Measurements from ENCODE around the gene BRIP1. TPM values are rescaled to one million over a fixed set of nuclear protein-coding genes. Genes with fewer than 3 reads are reported as not detected.
"Not testable (repeated sequence)": the region's sequence is repeated elsewhere in the genome, so short reads cannot be mapped to it uniquely, and the experiment has no call there.

BRIP1 gene
- total and polyA plus RNA-seq, 4 donors: 0.13 to 1.4 (median 0.44) TPM

- Histone ChIP-seq H3K9me3 (ENCODE audit: control insufficient read depth, low read length) (no peaks in the 10 kb centered on the region), H3K36me3 (ENCODE audit: control insufficient read depth in 1 of 2, insufficient read depth in 2 of 2, low read length in 1 of 2) (no peaks in the 10 kb centered on the region), H3K4me3 (ENCODE audit: low read length in 2 of 2) (no peak overlapping the region), H3K4me1 (ENCODE audit: control insufficient read depth in 1 of 2, insufficient read depth in 2 of 2, low read length in 2 of 2) (no peaks in the 10 kb centered on the region), H3K27ac (ENCODE audit: low read depth in 1 of 2, low read length in 2 of 2) (no peak overlapping the region), H3K27me3 (ENCODE audit: control insufficient read depth in 1 of 2, insufficient read depth in 2 of 2, low read length in 1 of 2) (no peaks in the 10 kb centered on the region)
- 63 to 65% methylated on average over 2 of the region's 2 CpGs for WGBS, 2 donors
- no peak for ATAC-seq (ENCODE audit: low FRiP score)
- DNase-seq: no peak
- intact Hi-C loops (cut with DNase I): no loop called here
Observed at GRCh38 chr17:61774724-61775123, 88.6 kb downstream of the BRIP1 start.

GRCh38 chr17:61774087-61774486 lies 89.2 kb downstream of the BRIP1 start:
- H3K4me3 ChIP-seq (ENCODE audit: low read length in 2 of 2); H3K4me1 ChIP-seq (ENCODE audit: control insufficient read depth in 1 of 2, insufficient read depth in 2 of 2, low read length in 2 of 2); H3K27me3 ChIP-seq (ENCODE audit: control insufficient read depth in 1 of 2, insufficient read depth in 2 of 2, low read length in 1 of 2); H3K27ac ChIP-seq (ENCODE audit: low read depth in 1 of 2, low read length in 2 of 2); H3K36me3 ChIP-seq (ENCODE audit: control insufficient read depth in 1 of 2, insufficient read depth in 2 of 2, low read length in 1 of 2); H3K9me3 ChIP-seq (ENCODE audit: control insufficient read depth, low read length); intact Hi-C loops (cut with DNase I); DNase-seq; ATAC-seq (ENCODE audit: low FRiP score): not testable (repeated sequence)
- 94 to 96% methylated on average over 3 of the region's 3 CpGs for whole genome bisulfite sequencing, 2 donors

GRCh38 chr17:61770752-61771533 lies 92.4 kb downstream of the BRIP1 start:
- no peak overlapping the region for H3K27ac ChIP-seq (ENCODE audit: low read depth in 1 of 2, low read length in 2 of 2)
- intact Hi-C loops (cut with DNase I): no loop called here
- ATAC-seq (ENCODE audit: low FRiP score) (no peak), DNase-seq (no peak)
- no peak overlapping the region for H3K4me3 ChIP-seq (ENCODE audit: low read length in 2 of 2)
- H3K4me1 ChIP-seq (ENCODE audit: control insufficient read depth in 1 of 2, insufficient read depth in 2 of 2, low read length in 2 of 2): no peaks in the 10 kb centered on the region
- H3K27me3 ChIP-seq (ENCODE audit: control insufficient read depth in 1 of 2, insufficient read depth in 2 of 2, low read length in 1 of 2): no peaks in the 10 kb centered on the region
- H3K9me3 ChIP-seq (ENCODE audit: control insufficient read depth, low read length): no peaks in the 10 kb centered on the region
- 98% methylated on average over 2 of the region's 2 CpGs for WGBS, 2 donors
- H3K36me3 ChIP-seq (ENCODE audit: control insufficient read depth in 1 of 2, insufficient read depth in 2 of 2, low read length in 1 of 2): no peaks in the 10 kb centered on the region

GRCh38 chr17:61770043-61770442 lies 93.3 kb downstream of the BRIP1 start:
- H3K9me3 ChIP-seq (ENCODE audit: control insufficient read depth, low read length): no peaks in the 10 kb centered on the region
- ATAC-seq (ENCODE audit: low FRiP score) (no peak), DNase-seq (no peak)
- no peak overlapping the region for H3K27ac ChIP-seq (ENCODE audit: low read depth in 1 of 2, low read length in 2 of 2)
- H3K36me3 ChIP-seq (ENCODE audit: control insufficient read depth in 1 of 2, insufficient read depth in 2 of 2, low read length in 1 of 2): no peaks in the 10 kb centered on the region
- intact Hi-C loops (cut with DNase I): no loop called here
- no peaks in the 10 kb centered on the region for H3K4me1 ChIP-seq (ENCODE audit: control insufficient read depth in 1 of 2, insufficient read depth in 2 of 2, low read length in 2 of 2)
- no peaks in the 10 kb centered on the region for H3K27me3 ChIP-seq (ENCODE audit: control insufficient read depth in 1 of 2, insufficient read depth in 2 of 2, low read length in 1 of 2)
- H3K4me3 ChIP-seq (ENCODE audit: low read length in 2 of 2): no peak overlapping the region

- 92 to 95% methylated on average over 3 of the region's 3 CpGs for WGBS, 2 donors
- intact Hi-C loops (cut with DNase I): no loop called here
- no peak overlapping the region for H3K4me3 ChIP-seq (ENCODE audit: low read length in 2 of 2)
- H3K9me3 ChIP-seq (ENCODE audit: control insufficient read depth, low read length): no peaks in the 10 kb centered on the region
- no peak overlapping the region for H3K27ac ChIP-seq (ENCODE audit: low read depth in 1 of 2, low read length in 2 of 2)
- no peaks in the 10 kb centered on the region for H3K4me1 ChIP-seq (ENCODE audit: control insufficient read depth in 1 of 2, insufficient read depth in 2 of 2, low read length in 2 of 2)
- H3K36me3 ChIP-seq (ENCODE audit: control insufficient read depth in 1 of 2, insufficient read depth in 2 of 2, low read length in 1 of 2): no peaks in the 10 kb centered on the region
- H3K27me3 ChIP-seq (ENCODE audit: control insufficient read depth in 1 of 2, insufficient read depth in 2 of 2, low read length in 1 of 2): no peaks in the 10 kb centered on the region
- no peak for DNase-seq
- no peak for ATAC-seq (ENCODE audit: low FRiP score)
Observed at GRCh38 chr17:61768405-61768804, 94.9 kb downstream of the BRIP1 start.

- Histone ChIP-seq H3K27ac (ENCODE audit: low read depth in 1 of 2, low read length in 2 of 2) (no peak overlapping the region), H3K27me3 (ENCODE audit: control insufficient read depth in 1 of 2, insufficient read depth in 2 of 2, low read length in 1 of 2) (no peaks in the 10 kb centered on the region), H3K4me1 (ENCODE audit: control insufficient read depth in 1 of 2, insufficient read depth in 2 of 2, low read length in 2 of 2) (no peaks in the 10 kb centered on the region), H3K4me3 (ENCODE audit: low read length in 2 of 2) (no peak overlapping the region), H3K9me3 (ENCODE audit: control insufficient read depth, low read length) (no peaks in the 10 kb centered on the region), H3K36me3 (ENCODE audit: control insufficient read depth in 1 of 2, insufficient read depth in 2 of 2, low read length in 1 of 2) (no peaks in the 10 kb centered on the region)
- intact Hi-C loops (cut with DNase I): no loop called here
- 29 to 35% methylated on average over 2 of the region's 2 CpGs for WGBS, 2 donors
- ATAC-seq (ENCODE audit: low FRiP score) (no peak), DNase-seq (no peak)
Observed at GRCh38 chr17:61766520-61766919, 96.8 kb downstream of the BRIP1 start.

GRCh38 chr17:61764846-61765245 lies 98.5 kb downstream of the BRIP1 start:
- Histone ChIP-seq H3K9me3 (ENCODE audit: control insufficient read depth, low read length) (no peaks in the 10 kb centered on the region), H3K27me3 (ENCODE audit: control insufficient read depth in 1 of 2, insufficient read depth in 2 of 2, low read length in 1 of 2) (no peaks in the 10 kb centered on the region), H3K4me1 (ENCODE audit: control insufficient read depth in 1 of 2, insufficient read depth in 2 of 2, low read length in 2 of 2) (no peaks in the 10 kb centered on the region), H3K4me3 (ENCODE audit: low read length in 2 of 2) (no peak overlapping the region), H3K36me3 (ENCODE audit: control insufficient read depth in 1 of 2, insufficient read depth in 2 of 2, low read length in 1 of 2) (no peaks in the 10 kb centered on the region), H3K27ac (ENCODE audit: low read depth in 1 of 2, low read length in 2 of 2) (no peak overlapping the region)
- intact Hi-C loops (cut with DNase I): no loop called here
- ATAC-seq (ENCODE audit: low FRiP score): no peak
- 97 to 100% methylated on average over 1 of the region's 1 CpG for WGBS, 2 donors
- DNase-seq: no peak

- intact Hi-C loops (cut with DNase I): no loop called here
- Histone ChIP-seq H3K36me3 (ENCODE audit: control insufficient read depth in 1 of 2, insufficient read depth in 2 of 2, low read length in 1 of 2) (no peaks in the 10 kb centered on the region), H3K27ac (ENCODE audit: low read depth in 1 of 2, low read length in 2 of 2) (no peak overlapping the region), H3K27me3 (ENCODE audit: control insufficient read depth in 1 of 2, insufficient read depth in 2 of 2, low read length in 1 of 2) (no peaks in the 10 kb centered on the region), H3K4me3 (ENCODE audit: low read length in 2 of 2) (no peak overlapping the region), H3K9me3 (ENCODE audit: control insufficient read depth, low read length) (no peaks in the 10 kb centered on the region), H3K4me1 (ENCODE audit: control insufficient read depth in 1 of 2, insufficient read depth in 2 of 2, low read length in 2 of 2) (no peaks in the 10 kb centered on the region)
- ATAC-seq (ENCODE audit: low FRiP score) (no peak), DNase-seq (no peak)
- 94 to 97% methylated on average over 2 of the region's 2 CpGs for WGBS, 2 donors
Observed at GRCh38 chr17:61761827-61762226, 101.5 kb downstream of the BRIP1 start.

GRCh38 chr17:61759362-61759761 lies 104.0 kb downstream of the BRIP1 start:
- Histone ChIP-seq H3K27ac (ENCODE audit: low read depth in 1 of 2, low read length in 2 of 2) (no peak overlapping the region), H3K4me3 (ENCODE audit: low read length in 2 of 2) (no peak overlapping the region), H3K27me3 (ENCODE audit: control insufficient read depth in 1 of 2, insufficient read depth in 2 of 2, low read length in 1 of 2) (no peaks in the 10 kb centered on the region), H3K36me3 (ENCODE audit: control insufficient read depth in 1 of 2, insufficient read depth in 2 of 2, low read length in 1 of 2) (no peaks in the 10 kb centered on the region), H3K4me1 (ENCODE audit: control insufficient read depth in 1 of 2, insufficient read depth in 2 of 2, low read length in 2 of 2) (no peaks in the 10 kb centered on the region), H3K9me3 (ENCODE audit: control insufficient read depth, low read length) (no peaks in the 10 kb centered on the region)
- no peak for DNase-seq
- intact Hi-C loops (cut with DNase I): no loop called here
- ATAC-seq (ENCODE audit: low FRiP score): no peak
- WGBS, 2 donors: 97 to 98% methylated on average over 1 of the region's 1 CpG

Measured in aorta (tissue), 5 donors.